K562 (cell line): ENCODE data around the gene FANCC.

Experiments
- CBFA2T3 ChIP-seq: fragments of 450-650 bp; IDR thresholded peaks from 2 replicates; pipeline ENCODE4 v1.6.1; 2017
- SETDB1 ChIP-seq: IDR thresholded peaks from one replicate; pipeline ENCODE4 v1.6.1; 2012; ENCODE audit warnings: low read length, control low read depth, inconsistent platforms
- TF ChIP-seq, protein P1 (sequence below), 2 experiments: fragments of 450-650 bp in 1 of 2; sonication (generic) in 1 of 2; formaldehyde crosslinking; conservative IDR thresholded peaks; 2 replicates each; pipeline versions ENCODE4 v1.4.0 to v1.8.1; 2020 to 2022; ENCODE audit warnings: mild to moderate bottlenecking in 1 of 2, missing genetic modification reagents in 1 of 2
- TF ChIP-seq, protein P2 (sequence below), 3 experiments: IDR thresholded peaks in 2 of 3; conservative IDR thresholded peaks in 1 of 3; 2 replicates each; pipeline ENCODE4 v1.5.1; 2011 to 2012; ENCODE audit warnings: low read length in 3 of 3, mild to moderate bottlenecking in 3 of 3, control low read depth in 2 of 3, improper control_type of control experiment in 1 of 3, inconsistent platforms in 1 of 3, low read depth in 1 of 3, mixed read lengths in 1 of 3, moderate library complexity in 1 of 3; ENCODE audit not compliant: insufficient read depth in 2 of 3
- TF ChIP-seq, protein P3 (sequence below): fragments of 450-650 bp; conservative IDR thresholded peaks from 2 replicates; pipeline ENCODE4 v1.6.1; 2016; ENCODE audit warnings: missing genetic modification characterization, low read depth, mild to moderate bottlenecking, missing compliant biosample characterization, moderate library complexity

DNA sequence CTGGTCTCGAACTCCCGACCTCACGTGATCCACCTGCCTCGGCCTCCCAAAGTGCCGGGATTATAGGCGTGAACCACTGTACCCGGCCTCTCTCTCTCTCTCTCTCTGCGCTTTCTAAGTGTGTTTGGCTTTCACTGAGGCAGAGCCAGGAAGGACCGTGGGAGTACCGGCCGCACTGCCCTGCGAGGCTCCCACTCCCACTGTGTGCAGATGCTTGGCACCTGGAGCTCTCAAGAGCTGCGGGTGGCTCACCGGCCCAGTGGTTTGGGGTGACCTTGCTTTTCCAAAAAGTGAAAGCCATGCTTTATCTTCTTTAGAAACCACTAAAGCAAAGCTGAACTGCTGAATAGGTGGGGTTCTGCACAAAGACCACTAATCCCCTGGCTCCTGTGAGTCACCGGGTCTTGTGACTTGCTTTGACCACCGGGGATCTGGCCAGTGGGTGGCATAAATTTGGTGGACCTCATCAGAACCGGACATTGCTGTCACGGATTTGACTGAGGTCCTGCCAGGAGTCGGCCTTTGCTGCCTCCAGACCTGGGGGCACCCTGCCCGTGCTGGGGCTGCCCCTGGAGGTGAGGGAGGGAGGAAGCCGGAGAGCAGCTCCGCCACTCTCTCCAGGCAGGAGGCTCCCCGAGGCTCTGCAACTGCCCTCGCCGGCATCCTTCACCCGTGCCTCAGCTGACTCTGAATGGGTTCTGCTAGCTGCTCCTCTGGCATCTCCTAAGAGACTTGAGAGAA, 228.9 kb downstream of the FANCC start:
- TF ChIP-seq, protein P1, sequence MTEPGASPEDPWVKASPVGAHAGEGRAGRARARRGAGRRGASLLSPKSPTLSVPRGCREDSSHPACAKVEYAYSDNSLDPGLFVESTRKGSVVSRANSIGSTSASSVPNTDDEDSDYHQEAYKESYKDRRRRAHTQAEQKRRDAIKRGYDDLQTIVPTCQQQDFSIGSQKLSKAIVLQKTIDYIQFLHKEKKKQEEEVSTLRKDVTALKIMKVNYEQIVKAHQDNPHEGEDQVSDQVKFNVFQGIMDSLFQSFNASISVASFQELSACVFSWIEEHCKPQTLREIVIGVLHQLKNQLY (CRISPR knock-in tag; conservative IDR thresholded peaks at IDR 0.05): no peak
- TF ChIP-seq, protein P2, sequence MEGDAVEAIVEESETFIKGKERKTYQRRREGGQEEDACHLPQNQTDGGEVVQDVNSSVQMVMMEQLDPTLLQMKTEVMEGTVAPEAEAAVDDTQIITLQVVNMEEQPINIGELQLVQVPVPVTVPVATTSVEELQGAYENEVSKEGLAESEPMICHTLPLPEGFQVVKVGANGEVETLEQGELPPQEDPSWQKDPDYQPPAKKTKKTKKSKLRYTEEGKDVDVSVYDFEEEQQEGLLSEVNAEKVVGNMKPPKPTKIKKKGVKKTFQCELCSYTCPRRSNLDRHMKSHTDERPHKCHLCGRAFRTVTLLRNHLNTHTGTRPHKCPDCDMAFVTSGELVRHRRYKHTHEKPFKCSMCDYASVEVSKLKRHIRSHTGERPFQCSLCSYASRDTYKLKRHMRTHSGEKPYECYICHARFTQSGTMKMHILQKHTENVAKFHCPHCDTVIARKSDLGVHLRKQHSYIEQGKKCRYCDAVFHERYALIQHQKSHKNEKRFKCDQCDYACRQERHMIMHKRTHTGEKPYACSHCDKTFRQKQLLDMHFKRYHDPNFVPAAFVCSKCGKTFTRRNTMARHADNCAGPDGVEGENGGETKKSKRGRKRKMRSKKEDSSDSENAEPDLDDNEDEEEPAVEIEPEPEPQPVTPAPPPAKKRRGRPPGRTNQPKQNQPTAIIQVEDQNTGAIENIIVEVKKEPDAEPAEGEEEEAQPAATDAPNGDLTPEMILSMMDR (IDR thresholded peaks at IDR 0.05 in 2 of 3, conservative IDR thresholded peaks at IDR 0.05 in 1 of 3; ENCODE audit: insufficient read depth in 2 of 3, low read depth in 1 of 3, low read length in 3 of 3): no peak
- TF ChIP-seq SETDB1 (no peak), CBFA2T3 (no peak)
- TF ChIP-seq, protein P3, sequence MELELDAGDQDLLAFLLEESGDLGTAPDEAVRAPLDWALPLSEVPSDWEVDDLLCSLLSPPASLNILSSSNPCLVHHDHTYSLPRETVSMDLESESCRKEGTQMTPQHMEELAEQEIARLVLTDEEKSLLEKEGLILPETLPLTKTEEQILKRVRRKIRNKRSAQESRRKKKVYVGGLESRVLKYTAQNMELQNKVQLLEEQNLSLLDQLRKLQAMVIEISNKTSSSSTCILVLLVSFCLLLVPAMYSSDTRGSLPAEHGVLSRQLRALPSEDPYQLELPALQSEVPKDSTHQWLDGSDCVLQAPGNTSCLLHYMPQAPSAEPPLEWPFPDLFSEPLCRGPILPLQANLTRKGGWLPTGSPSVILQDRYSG (tag): no peak
